ENCODE measurements around the gene EPDR1. TPM values are rescaled to one million over a fixed set of nuclear protein-coding genes. Genes with fewer than 3 reads are reported as not detected.
A peak's percentile ranks its signal among the peaks of the same experiment; 100 is the strongest.

The EPDR1 gene
- total and polyA plus RNA-seq, 4 donors: 26.2 to 62.4 (median 39.0) TPM

DNA sequence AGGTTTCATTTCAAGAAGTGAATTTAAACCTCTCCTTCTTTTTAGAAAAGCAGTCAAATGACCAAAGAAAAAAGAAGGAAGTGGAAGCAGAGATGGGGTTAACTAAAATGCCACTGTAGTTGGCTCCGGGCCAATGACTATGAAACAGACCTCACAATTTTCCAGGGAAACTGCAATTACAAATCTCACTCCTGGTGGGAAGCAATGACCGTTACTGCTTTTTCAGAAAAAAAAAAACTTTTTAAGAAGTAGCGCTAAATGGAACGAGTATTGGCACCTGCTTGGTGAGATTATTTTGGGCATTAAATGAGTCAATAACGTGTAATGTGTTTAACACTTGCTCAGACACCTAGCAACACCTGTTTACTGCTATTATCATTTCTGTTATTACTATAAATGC is 5.0 kb upstream of the EPDR1 start:
- H3K36me3 ChIP-seq (ENCODE audit: control insufficient read depth, insufficient read depth, low read length): no peaks in the 10 kb centered on the region
- H3K27me3 ChIP-seq (ENCODE audit: control insufficient read depth, insufficient read depth, low read length): peaks cover 19% of the 10 kb centered on the region
- no peaks in the 10 kb centered on the region for H3K9me3 ChIP-seq (ENCODE audit: control insufficient read depth, insufficient read depth, low read length)
- peaks cover 16% of the 10 kb centered on the region for H3K4me1 ChIP-seq (ENCODE audit: control insufficient read depth, insufficient read depth, low read length)
- H3K27ac ChIP-seq (ENCODE audit: low read depth, low read length): peak overlapping the region; percentile 86
- no CpG with 5 or more reads among the region's 5 CpGs for WGBS (ENCODE audit: insufficient coverage)
- peak overlapping the region; percentile 68 for H3K4me3 ChIP-seq (ENCODE audit: low read depth, low read length)
- DNase-seq (ENCODE audit: low read depth in 4 of 6, low spot score in 6 of 6): peak in 2 of 6 donors; percentile 55 to 58

DNA sequence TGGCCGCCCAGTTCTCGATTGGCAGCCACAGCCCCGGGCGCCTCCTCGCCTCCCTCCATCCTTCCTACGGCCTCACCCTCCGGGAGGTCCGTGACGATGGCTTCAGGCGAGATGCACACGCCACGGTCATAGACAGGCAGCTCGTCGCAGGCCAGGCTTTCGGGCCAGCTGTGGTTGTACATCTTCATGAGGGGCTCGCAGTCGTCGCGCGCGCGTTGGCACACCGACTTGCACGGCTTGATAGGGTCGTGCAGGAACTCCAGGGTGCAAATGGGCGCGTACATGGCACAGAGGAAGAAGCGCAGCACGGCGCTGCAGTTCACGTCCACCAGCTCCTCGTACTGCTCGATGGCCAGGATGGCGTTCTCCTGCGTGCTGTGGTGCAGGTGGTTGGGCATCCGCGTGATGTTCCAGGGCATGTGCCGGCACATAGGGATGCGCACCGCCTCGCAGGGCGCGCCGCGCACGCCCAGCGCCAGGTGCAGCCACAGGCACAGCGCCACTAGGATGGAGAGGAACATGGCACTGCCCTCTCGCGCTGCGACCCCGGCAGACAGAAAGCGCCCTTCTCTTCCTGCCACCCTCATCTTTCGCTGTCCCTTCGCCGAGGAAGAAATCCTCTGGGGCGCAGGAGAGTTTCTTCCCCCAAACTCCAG is 4.3 kb upstream of the EPDR1 start:
- Histone ChIP-seq H3K4me1 (ENCODE audit: control insufficient read depth, insufficient read depth, low read length) (peaks cover 18% of the 10 kb centered on the region), H3K9me3 (ENCODE audit: control insufficient read depth, insufficient read depth, low read length) (no peaks in the 10 kb centered on the region), H3K27me3 (ENCODE audit: control insufficient read depth, insufficient read depth, low read length) (peaks cover 19% of the 10 kb centered on the region), H3K27ac (ENCODE audit: low read depth, low read length) (peak overlapping the region; percentile 86), H3K4me3 (ENCODE audit: low read depth, low read length) (peak overlapping the region; percentile 68), H3K36me3 (ENCODE audit: control insufficient read depth, insufficient read depth, low read length) (no peaks in the 10 kb centered on the region)
- 2% methylated on average over 54 of the region's 57 CpGs for WGBS (ENCODE audit: insufficient coverage)
- DNase-seq (ENCODE audit: low read depth in 4 of 6, low spot score in 6 of 6): peak in 2 of 6 donors; percentile 53 to 59

DNA sequence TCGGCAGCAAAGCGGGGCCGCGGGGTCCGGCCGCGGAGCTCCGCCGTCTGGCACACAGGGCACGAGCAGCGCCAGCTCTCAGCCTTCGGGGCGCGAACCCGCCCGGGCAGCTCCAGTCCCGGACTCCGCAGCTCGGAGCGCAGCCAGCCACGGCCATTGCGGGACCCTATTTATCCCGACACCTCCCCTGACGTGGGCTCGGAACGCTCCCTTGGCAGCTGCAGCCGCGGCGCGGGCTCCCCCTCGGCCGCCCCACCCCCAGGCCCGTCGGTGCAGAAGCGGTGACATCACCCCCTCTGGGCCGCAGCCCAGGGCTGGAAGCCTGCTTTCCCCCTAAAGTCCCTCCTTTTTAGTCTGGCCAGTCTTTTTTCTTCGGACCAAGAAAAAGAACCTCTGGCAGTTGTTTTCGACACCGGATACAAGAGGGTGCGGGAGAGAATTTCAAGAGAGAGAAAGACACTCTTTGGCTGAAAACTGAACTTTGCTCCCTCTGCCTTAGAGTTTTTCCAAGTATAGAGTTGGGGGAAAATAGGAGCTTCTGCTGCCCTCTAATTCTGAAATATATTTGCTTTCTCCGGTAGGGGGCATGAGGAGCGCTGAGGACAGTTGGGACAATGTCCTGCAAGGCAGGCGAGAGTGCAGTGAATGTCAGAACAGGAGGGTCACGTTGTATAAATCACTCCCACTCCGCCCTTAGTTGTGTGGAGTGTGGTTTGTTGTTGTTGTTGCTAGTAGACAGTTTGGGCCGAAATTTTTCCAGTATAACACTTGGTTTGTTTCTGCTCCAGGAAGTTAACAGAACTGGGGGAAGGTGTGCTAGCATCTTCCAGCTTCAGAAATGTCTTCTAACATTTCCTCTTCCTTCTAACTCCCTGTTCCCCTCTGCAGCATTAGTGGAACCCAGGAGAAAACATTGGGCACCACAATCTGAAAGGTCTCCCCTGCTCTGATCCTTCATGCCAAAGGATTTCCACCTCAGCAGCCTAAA is 3.5 kb upstream of the EPDR1 start, which contains the start of gene SFRP4:
TSS of gene SFRP4 (minus strand) at position 145 of the 988 bp plus-strand sequence. CDS start 280 bp downstream, outside the sequence.
- DNase-seq (ENCODE audit: low read depth in 4 of 6, low spot score in 6 of 6): peak in 4 of 6 donors; percentile 63 to 88 (median 80)
- peak within 1 kb of the TSS; percentile 86 for H3K27ac ChIP-seq (ENCODE audit: low read depth, low read length)

DNA sequence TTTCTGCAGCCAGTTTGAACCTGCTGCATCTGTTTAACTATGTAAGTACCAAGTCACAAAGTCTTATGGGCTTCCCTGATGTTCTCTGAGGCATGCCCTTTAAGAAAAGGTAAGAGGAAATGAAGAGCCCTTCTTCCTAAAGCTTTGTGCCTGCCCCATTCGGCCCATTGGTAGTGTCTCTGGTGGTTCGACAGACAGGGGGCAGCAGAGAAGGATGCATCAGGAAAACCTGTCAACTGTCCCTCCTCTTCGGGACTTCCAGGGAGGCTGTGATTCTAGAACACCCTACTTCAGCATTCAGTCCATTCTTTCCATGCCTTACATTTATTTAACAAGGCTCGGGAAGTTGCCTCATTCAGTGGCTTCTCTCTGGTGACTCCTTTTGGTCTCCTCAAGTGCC is 1.9 kb upstream of the EPDR1 start:
- Histone ChIP-seq H3K27ac (ENCODE audit: low read depth, low read length) (no peak overlapping the region), H3K4me3 (ENCODE audit: low read depth, low read length) (no peak overlapping the region), H3K27me3 (ENCODE audit: control insufficient read depth, insufficient read depth, low read length) (peaks cover 19% of the 10 kb centered on the region), H3K9me3 (ENCODE audit: control insufficient read depth, insufficient read depth, low read length) (no peaks in the 10 kb centered on the region), H3K4me1 (ENCODE audit: control insufficient read depth, insufficient read depth, low read length) (peaks cover 18% of the 10 kb centered on the region), H3K36me3 (ENCODE audit: control insufficient read depth, insufficient read depth, low read length) (no peaks in the 10 kb centered on the region)
- WGBS (ENCODE audit: insufficient coverage): 66% methylated on average over 4 of the region's 4 CpGs
- DNase-seq (ENCODE audit: low read depth in 4 of 6, low spot score in 6 of 6): no peak

More for the DNA sequence above, 3.5 kb upstream of the EPDR1 start, which contains the start of gene SFRP4:
- H3K36me3 ChIP-seq (ENCODE audit: control insufficient read depth, insufficient read depth, low read length): no peaks in the 10 kb centered on the region
- no peaks in the 10 kb centered on the region for H3K9me3 ChIP-seq (ENCODE audit: control insufficient read depth, insufficient read depth, low read length)
- peaks cover 18% of the 10 kb centered on the region for H3K4me1 ChIP-seq (ENCODE audit: control insufficient read depth, insufficient read depth, low read length)
- peaks cover 19% of the 10 kb centered on the region for H3K27me3 ChIP-seq (ENCODE audit: control insufficient read depth, insufficient read depth, low read length)
- 0% methylated on average over 41 of the region's 46 CpGs for WGBS (ENCODE audit: insufficient coverage)
- peak within 1 kb of the TSS; percentile 68 for H3K4me3 ChIP-seq (ENCODE audit: low read depth, low read length)

DNA sequence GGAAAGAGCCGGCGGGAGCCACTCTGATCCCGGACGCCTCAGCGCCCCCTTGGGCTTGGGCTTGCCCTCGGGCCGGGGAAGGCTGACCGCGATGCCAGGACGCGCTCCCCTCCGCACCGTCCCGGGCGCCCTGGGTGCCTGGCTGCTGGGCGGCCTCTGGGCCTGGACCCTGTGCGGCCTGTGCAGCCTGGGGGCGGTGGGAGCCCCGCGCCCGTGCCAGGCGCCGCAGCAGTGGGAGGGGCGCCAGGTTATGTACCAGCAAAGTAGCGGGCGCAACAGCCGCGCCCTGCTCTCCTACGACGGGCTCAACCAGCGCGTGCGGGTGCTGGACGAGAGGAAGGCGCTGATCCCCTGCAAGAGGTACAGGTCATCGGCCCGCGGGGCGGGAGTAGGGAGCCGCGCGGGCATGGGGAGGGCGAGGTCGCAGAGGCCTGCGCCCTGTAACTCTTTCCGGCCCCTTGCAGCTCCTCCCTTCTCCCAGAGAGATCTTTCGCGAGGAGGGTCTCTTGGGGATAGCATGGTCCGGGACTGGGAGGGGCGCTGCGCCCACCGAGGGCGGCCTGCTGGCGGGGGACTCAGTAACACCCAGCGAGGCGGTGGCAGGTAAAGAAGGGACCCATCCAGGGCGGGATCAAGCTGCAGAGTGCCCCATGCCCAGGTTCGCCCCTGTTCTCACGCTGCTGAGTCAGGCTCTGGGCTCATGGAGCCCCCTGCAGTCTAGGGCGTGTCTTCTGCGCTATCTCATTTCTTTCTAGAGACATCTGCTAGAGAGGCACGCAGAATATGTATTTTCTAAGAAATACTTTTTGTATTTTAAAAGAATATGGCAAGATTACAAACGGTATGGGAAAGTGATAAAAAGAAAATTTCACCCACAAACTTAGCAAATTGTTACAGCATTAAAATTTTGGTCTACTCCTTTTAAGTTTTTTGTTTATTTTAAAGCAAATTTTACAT is 687 bp downstream of the EPDR1 start:
- WGBS (ENCODE audit: insufficient coverage): under 1% methylated on average over 57 of the region's 63 CpGs
- peak in 2 of 6 donors; percentile 79 to 85 for DNase-seq (ENCODE audit: low read depth in 4 of 6, low spot score in 6 of 6)
- Histone ChIP-seq H3K27ac (ENCODE audit: low read depth, low read length) (peak overlapping the region; percentile 79), H3K4me3 (ENCODE audit: low read depth, low read length) (peak overlapping the region; percentile 78), H3K9me3 (ENCODE audit: control insufficient read depth, insufficient read depth, low read length) (peaks cover 3% of the 10 kb centered on the region), H3K4me1 (ENCODE audit: control insufficient read depth, insufficient read depth, low read length) (peaks cover 13% of the 10 kb centered on the region), H3K36me3 (ENCODE audit: control insufficient read depth, insufficient read depth, low read length) (no peaks in the 10 kb centered on the region), H3K27me3 (ENCODE audit: control insufficient read depth, insufficient read depth, low read length) (peaks cover 8% of the 10 kb centered on the region)

DNA sequence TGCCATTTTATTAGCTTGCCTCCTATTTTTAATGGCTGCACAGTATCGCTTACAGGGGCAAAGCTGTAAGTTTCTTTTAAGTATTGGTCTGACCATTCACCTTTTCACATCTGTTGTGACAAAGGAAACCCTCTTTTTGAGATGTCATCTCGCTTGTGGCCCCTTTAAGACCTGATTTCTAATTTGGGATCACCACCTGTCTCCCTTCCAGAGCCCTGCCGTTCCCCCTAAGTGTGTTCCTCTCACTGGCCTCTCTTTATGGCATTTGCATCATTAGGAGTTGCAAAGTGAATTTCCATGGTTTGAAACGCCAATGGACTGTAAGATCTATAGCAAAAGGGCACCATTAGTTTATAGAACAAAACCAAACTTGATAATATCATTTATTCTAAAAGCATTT is 1.4 kb downstream of the EPDR1 start:
- Histone ChIP-seq H3K4me1 (ENCODE audit: control insufficient read depth, insufficient read depth, low read length) (peaks cover 9% of the 10 kb centered on the region), H3K27ac (ENCODE audit: low read depth, low read length) (no peak overlapping the region), H3K36me3 (ENCODE audit: control insufficient read depth, insufficient read depth, low read length) (no peaks in the 10 kb centered on the region), H3K27me3 (ENCODE audit: control insufficient read depth, insufficient read depth, low read length) (peaks cover 1% of the 10 kb centered on the region), H3K9me3 (ENCODE audit: control insufficient read depth, insufficient read depth, low read length) (peaks cover 3% of the 10 kb centered on the region), H3K4me3 (ENCODE audit: low read depth, low read length) (peak overlapping the region; percentile 78)
- WGBS (ENCODE audit: insufficient coverage): 80% methylated on average over 1 of the region's 4 CpGs
- DNase-seq (ENCODE audit: low read depth in 4 of 6, low spot score in 6 of 6): peak in 1 of 6 donors; percentile 11

DNA sequence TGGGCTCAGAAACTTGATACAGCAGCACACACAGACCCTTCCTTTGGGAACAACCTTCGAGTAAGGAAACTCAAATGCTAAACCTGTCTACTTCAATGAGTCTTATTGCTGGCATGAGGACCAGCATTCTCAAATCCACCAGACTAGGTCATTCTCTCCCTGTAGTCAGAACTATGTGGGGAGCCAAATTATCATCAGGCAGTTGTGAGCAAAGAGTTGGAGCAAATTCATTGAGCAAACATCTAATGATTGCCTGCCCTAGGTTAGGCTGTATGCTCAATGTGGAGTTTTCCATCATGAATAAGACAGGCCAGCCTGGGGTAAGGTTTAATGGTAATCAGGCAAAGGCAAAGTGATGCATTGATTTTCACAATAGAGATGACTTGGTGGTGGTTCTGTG is 3.6 kb downstream of the EPDR1 start:
- Histone ChIP-seq H3K4me1 (ENCODE audit: control insufficient read depth, insufficient read depth, low read length) (peaks cover 9% of the 10 kb centered on the region), H3K36me3 (ENCODE audit: control insufficient read depth, insufficient read depth, low read length) (no peaks in the 10 kb centered on the region), H3K27ac (ENCODE audit: low read depth, low read length) (no peak overlapping the region), H3K4me3 (ENCODE audit: low read depth, low read length) (no peak overlapping the region), H3K9me3 (ENCODE audit: control insufficient read depth, insufficient read depth, low read length) (peaks cover 3% of the 10 kb centered on the region), H3K27me3 (ENCODE audit: control insufficient read depth, insufficient read depth, low read length) (no peaks in the 10 kb centered on the region)
- WGBS (ENCODE audit: insufficient coverage): 71% methylated on average over 1 of the region's 1 CpG
- no peak for DNase-seq (ENCODE audit: low read depth in 4 of 6, low spot score in 6 of 6)

DNA sequence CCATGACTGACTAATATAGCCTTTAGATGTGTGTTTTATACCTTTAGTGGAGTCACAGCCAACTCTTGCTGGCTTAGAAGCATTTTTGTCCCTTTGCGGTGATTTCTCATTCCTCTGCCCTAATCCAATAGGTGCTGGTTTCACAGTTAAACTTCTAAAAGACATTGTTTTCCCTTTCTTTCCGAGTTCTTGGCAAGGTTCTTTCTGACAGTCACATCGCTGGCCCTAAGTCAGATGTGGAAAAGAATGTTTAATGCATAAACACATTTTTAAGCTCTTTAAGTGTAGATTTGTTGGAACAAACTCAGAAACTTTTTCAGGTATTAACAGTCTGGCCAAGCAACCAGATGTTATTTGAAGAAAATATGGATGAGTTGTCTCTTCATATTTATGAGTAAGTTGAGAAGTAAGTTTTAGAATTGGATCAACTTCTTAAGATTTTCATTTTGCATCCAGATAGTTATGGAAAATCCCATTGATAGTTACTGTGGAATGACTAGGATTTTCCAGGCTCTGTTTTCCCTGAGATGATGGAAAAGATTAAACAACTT is 4.1 kb downstream of the EPDR1 start:
- 67% methylated on average over 1 of the region's 3 CpGs for WGBS (ENCODE audit: insufficient coverage)

More for the DNA sequence above, 4.1 kb downstream of the EPDR1 start:
- Histone ChIP-seq H3K9me3 (ENCODE audit: control insufficient read depth, insufficient read depth, low read length) (peaks cover 3% of the 10 kb centered on the region), H3K27ac (ENCODE audit: low read depth, low read length) (no peak overlapping the region), H3K4me3 (ENCODE audit: low read depth, low read length) (no peak overlapping the region), H3K27me3 (ENCODE audit: control insufficient read depth, insufficient read depth, low read length) (no peaks in the 10 kb centered on the region), H3K36me3 (ENCODE audit: control insufficient read depth, insufficient read depth, low read length) (no peaks in the 10 kb centered on the region), H3K4me1 (ENCODE audit: control insufficient read depth, insufficient read depth, low read length) (peaks cover 9% of the 10 kb centered on the region)
- no peak for DNase-seq (ENCODE audit: low read depth in 4 of 6, low spot score in 6 of 6)

Data from spinal cord (tissue), 10 donors.